ENCODE measurements around the gene RAVER2.
"Not testable (repeated sequence)": the region's sequence is repeated elsewhere in the genome, so short reads cannot be mapped to it uniquely, and the experiment has no call there.

Gene RAVER2

DNA sequence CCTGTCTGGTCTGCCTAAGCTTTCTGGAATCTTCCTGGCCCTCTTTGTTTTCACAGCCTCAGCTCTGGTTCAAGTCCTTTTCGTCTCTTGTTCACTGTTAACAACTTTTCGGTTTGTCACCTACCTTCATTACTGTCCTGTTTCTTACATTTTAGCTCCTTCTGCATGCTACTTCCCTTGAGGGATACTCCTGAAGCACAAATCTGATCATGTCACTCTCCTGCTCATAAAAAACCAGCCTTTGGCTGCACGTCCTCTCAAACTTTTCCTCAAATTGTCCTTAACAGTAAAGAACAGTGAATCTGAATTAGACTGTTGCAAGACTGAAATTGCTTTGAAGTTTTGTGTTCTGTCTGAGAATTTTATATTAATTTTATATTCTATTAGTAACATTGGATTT lies 3.3 kb downstream of the RAVER2 start:
- no peak for DNase-seq (ENCODE audit: low read depth)

GRCh38 chr1:64748706-64749105 lies 3.8 kb downstream of the RAVER2 start:
- DNase-seq (ENCODE audit: low read depth): no peak

GRCh38 chr1:64750092-64750491 lies 5.2 kb downstream of the RAVER2 start:
- DNase-seq (ENCODE audit: low read depth): no peak

DNA sequence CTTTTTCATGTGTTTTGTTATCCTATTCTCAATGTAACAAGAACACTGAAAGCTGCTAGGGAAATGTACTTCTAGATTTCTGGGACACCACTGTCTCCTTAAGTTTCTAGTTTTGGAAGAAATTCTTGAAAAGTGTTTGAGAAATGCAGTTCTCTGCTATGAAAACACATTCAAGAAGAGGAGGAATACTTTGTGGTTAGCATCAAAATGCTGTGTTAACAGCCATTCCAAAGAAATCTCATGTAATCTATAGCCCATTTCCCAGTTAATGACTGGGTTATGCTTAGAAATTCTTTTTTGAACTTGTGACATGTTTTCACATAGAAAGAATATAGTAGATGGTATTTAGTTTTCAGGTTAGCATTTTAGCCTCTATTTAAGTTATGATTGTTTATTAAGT lies 6.0 kb downstream of the RAVER2 start:
- DNase-seq (ENCODE audit: low read depth): peak; percentile 15

DNA sequence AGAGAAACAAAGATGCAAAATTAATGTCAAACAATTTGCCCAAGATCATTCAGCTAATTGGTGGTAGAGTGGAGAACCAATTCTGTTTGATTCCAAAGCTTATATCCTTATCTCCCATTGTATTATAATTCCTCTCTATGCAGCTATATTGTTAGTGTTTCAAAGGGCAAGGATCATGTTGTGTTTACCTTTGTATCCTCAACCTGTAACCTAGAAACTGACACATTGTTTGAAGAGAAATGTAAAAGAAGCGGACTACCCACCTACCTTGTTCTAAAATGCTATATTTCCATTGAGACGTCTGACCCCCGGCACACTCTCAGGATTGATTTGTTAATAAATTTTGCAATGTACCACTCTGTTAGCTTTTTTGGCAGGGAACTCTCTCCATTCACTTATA lies 9.3 kb downstream of the RAVER2 start:
- DNase-seq (ENCODE audit: low read depth): no peak

DNA sequence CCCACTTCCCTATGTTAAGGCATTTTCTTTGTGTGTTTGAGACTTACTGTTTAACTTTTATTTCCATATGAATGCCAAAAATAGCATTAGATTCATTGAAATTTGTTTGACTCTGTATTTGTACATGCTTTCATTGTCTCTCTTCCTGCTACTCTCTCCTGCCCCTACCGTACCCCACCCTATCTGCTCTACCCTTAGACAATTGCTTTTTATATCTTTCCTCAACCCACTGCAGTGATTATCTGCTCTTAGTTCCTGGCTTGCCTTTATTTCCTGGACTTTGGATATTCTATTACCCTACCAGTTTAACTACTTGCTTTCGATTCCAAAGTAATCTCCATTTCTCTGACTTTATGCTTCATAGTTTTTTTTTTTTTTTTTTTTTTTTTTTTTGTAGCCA lies 10.5 kb downstream of the RAVER2 start:
- no peak for DNase-seq (ENCODE audit: low read depth)

- DNase-seq (ENCODE audit: low read depth): no peak
Observed at GRCh38 chr1:64756770-64757169, 11.9 kb downstream of the RAVER2 start.

DNA sequence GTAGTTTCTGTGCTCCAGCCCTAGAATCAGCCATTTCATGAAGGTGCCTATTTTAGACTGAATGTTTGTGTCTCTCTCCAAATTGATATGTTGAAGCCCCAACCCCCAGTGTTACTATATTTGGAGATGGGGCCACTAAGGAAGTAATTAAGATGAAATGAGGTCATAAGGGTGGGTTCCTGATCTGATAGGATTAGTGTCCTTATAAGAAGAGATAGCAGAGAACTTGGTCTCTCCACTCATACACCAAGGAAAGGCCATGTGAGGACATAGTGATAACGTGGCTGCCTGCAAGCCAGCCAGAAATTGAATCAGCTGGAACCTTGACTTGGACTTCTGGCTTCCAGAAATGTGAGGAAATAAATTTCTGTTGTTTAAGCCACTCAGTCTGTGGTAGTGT lies 12.3 kb downstream of the RAVER2 start:
- DNase-seq (ENCODE audit: low read depth): no peak

GRCh38 chr1:64758233-64758632 lies 13.4 kb downstream of the RAVER2 start:
- no peak for DNase-seq (ENCODE audit: low read depth)

GRCh38 chr1:64759968-64760367 lies 15.1 kb downstream of the RAVER2 start:
- DNase-seq (ENCODE audit: low read depth): no peak

GRCh38 chr1:64765012-64765411 lies 20.1 kb downstream of the RAVER2 start:
- DNase-seq (ENCODE audit: low read depth): no peak

DNA sequence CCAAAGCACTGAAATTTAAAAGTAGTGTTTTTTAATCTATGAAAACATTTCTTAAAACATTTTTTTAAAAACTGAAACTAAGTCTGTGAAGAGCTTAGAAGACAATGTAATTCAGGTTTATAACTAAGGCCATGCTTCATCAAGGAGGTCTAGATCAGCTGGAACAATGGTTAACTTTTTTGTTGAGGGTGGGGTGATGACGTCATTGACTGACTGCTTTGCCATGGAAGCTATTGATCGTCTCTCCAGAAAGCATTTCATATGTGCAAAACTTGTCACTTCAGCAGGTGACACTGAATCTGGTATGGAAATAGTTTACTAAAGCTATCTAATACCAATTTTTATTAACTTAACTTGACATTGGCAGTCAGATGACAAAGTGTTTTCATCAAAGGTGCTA lies 21.0 kb downstream of the RAVER2 start:
- no peak for DNase-seq (ENCODE audit: low read depth)

DNA sequence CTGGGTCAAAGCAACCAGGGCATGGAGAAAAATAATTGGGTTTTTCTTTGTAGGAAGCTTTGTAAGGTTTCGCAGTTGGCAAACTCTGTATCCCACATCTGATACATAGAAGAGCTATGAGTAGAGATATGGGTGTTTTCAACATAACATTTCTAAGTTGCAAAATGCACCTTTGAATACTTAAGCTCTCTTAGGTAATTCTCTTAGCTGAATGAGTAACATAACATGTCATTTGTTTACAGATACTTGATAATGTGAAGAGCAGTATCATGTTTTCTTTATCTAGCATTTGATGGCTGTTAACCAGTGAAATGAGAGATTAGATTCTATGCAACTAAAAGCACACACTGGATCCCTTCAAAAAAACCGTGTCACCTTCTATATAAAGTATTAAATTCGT lies 21.6 kb downstream of the RAVER2 start:
- DNase-seq (ENCODE audit: low read depth): peak; percentile 66

GRCh38 chr1:64769482-64769881 lies 24.6 kb downstream of the RAVER2 start:
- no peak for DNase-seq (ENCODE audit: low read depth)

- no peak for DNase-seq (ENCODE audit: low read depth)
Observed at GRCh38 chr1:64769971-64770370, 25.1 kb downstream of the RAVER2 start.

DNA sequence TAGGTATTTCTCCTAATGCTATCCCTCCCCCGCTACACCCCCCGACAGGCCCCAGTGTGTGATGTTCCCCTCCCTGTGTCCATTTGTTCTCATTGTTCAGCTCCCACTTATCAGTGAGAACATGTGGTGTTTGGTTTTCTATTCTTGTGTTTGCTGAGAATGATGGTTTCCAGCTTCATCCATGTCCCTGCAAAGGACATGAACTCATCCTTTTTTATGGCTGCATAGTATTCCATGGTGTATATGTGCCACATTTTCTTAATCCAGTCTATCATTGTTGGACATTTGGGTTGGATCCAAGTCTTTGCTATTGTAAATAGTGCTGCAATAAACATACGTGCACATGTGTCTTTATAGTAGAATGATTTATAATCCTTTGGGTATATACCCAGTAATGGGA lies 28.4 kb downstream of the RAVER2 start:
- DNase-seq (ENCODE audit: low read depth): not testable (repeated sequence)

- DNase-seq (ENCODE audit: low read depth): no peak
Observed at GRCh38 chr1:64775113-64775512, 30.2 kb downstream of the RAVER2 start.

GRCh38 chr1:64782044-64782443 lies 37.2 kb downstream of the RAVER2 start:
- not testable (repeated sequence) for DNase-seq (ENCODE audit: low read depth)

DNA sequence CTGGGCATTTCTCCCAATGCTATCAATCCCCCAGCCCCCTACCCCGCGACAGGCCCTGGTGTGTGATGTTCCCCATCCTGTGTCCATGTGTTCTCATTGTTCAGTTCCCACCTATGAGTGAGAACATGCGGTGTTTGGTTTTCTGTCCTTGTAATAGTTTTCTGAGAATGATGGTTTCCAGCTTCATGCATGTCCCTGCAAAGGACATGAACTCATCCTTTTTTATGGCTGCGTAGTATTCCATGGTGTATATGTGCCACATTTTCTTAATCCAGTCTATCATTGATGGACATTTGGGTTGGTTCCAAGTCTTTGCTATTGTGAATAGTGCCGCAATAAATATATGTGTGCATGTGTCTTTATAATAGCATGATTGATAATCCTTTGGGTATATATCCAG lies 38.0 kb downstream of the RAVER2 start:
- not testable (repeated sequence) for DNase-seq (ENCODE audit: low read depth)

DNA sequence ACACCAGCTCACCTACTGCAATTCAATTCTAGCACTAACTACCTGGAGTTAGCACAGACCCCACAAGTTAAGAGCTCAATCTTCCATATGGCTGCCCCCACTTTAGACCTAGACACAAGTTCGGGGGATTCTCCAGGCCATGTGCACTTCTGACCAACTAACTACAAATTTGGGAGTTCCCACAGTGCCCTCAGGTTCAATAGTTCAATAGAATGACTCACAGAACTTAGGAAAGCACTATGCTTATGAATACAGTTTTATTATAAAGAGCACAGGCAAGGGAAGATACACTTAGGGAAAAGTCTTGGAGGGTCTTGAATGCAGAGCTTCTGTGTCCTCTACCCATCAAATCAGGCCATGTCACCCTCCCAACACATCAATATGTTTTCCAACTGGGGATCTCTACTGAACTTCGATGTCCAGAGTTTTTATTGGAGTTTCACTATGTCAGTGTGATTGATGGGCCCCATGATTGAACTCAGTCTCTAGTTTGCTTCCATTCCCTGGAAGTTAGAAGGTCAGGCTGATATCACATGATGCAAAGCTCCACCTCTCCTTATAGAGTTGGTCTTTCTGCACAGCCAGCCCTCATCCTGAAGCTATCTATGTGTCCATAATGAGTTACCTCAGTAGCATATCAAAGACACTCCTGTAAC lies 46.1 kb downstream of the RAVER2 start:
- peak; percentile 5 for DNase-seq (ENCODE audit: low read depth)

DNA sequence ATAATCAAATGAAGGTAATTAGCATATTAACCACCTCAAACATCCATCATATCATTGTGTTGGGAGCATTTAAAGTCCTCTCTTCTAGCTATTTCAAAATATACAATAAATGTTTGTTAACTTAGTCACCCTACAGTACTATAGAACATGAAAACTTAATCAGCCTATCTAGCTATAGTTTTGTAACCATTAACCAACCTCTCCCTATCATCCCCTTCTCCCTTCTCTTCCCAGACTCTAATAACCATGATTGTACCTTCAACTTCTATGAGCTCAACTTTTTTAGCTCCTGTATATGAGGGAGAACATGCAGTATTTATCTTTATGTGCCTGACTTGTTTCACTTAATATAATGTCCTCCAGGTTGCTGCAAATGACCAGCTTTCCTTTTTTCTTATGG lies 54.0 kb downstream of the RAVER2 start:
- no peak for DNase-seq (ENCODE audit: low read depth)

- no peak for DNase-seq (ENCODE audit: low read depth)
Observed at GRCh38 chr1:64801851-64802523, 57.1 kb downstream of the RAVER2 start.

- no peak for DNase-seq (ENCODE audit: low read depth)
Observed at GRCh38 chr1:64809309-64809708, 64.4 kb downstream of the RAVER2 start.

- no peak for DNase-seq (ENCODE audit: low read depth)
Observed at GRCh38 chr1:64810001-64810400, 65.1 kb downstream of the RAVER2 start.

Measured in iris pigment epithelial cell (primary cell).